Upper lobe of right lung (tissue), 1 donor: ENCODE results near the gene ANKS1A. TPM values are rescaled to one million over a fixed set of nuclear protein-coding genes. Genes with fewer than 3 reads are reported as not detected.

Experiments
- ATAC-seq: fragments of 200-7000 bp; cut with Tn5 transposase; one replicate; pipeline ENCODE4 v1.9.1; 2020; ENCODE audit warnings: mild to moderate bottlenecking, moderate library complexity
- DNase-seq: peaks from one replicate; pipeline ENCODE4 v3.0.0-alpha.2; 2020
- H3K27ac ChIP-seq: fragments of 200-600 bp; one replicate; pipeline ENCODE4 v1.8.0; 2022
- H3K27me3 ChIP-seq: fragments of 200-600 bp; one replicate; pipeline ENCODE4 v1.8.0; 2022; ENCODE audit warnings: mild to moderate bottlenecking
- H3K36me3 ChIP-seq: fragments of 200-600 bp; one replicate; pipeline ENCODE4 v1.8.0; 2022
- H3K4me1 ChIP-seq: fragments of 200-600 bp; one replicate; pipeline ENCODE4 v1.8.0; 2022
- H3K4me3 ChIP-seq: fragments of 200-600 bp; one replicate; pipeline ENCODE4 v1.8.0; 2022; ENCODE audit warnings: mild to moderate bottlenecking
- H3K9me3 ChIP-seq: fragments of 200-600 bp; one replicate; pipeline ENCODE4 v1.8.0; 2022
- intact Hi-C: fragments of 100-400 bp; cut with DNase I; formaldehyde crosslinking; loops from one replicate; pipeline ENCODE4 v1.11.0; 2022
- total RNA-seq: library from RNA; stranded (reverse); fragmentation: NEBNext Ultra II Directional; extraction: Animal tissue kit (Norgen Biotek cat#: 25700); gene quantifications from one replicate; pipeline ENCODE4 v1.2.1, GENCODE V29; 2021
- TF ChIP-seq, protein P1 (sequence below): fragments of 200-600 bp; IDR thresholded peaks from one replicate; pipeline ENCODE4 v1.8.0; 2022; ENCODE audit warnings: antibody characterized with exemption
- donor health status: DM: no; HTN: yes; CAD: no; lungs with severe emphysema.

Gene ANKS1A
- total RNA-seq, 1 donor from 2014 or later: 59.0 TPM

DNA sequence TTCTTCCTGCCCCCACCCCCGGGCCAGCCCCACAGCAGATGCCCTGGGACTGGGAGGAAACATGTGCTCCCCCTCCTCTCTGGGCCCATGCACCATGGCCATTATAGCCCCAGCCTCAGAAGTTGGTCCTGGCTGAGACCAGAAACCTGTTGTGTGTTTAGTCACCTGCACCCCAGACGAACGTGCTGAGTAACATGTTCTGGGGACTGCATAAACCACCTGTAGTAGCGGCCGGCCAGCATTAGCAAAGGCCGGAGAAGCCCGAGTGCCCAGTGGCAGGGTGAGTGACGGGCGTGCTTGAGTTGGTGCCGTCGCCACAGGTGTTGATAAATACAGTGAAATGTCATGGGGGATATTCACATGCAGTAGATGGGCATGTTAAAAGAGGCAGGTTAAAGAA lies 178.2 kb downstream of the ANKS1A start:
- intact Hi-C loops: no loop called here
- peaks cover 7% of the 10 kb centered on the region for H3K4me1 ChIP-seq
- H3K27me3 ChIP-seq: no peaks in the 10 kb centered on the region
- H3K27ac ChIP-seq: no peak overlapping the region
- H3K4me3 ChIP-seq: no peak overlapping the region
- TF ChIP-seq, protein P1, sequence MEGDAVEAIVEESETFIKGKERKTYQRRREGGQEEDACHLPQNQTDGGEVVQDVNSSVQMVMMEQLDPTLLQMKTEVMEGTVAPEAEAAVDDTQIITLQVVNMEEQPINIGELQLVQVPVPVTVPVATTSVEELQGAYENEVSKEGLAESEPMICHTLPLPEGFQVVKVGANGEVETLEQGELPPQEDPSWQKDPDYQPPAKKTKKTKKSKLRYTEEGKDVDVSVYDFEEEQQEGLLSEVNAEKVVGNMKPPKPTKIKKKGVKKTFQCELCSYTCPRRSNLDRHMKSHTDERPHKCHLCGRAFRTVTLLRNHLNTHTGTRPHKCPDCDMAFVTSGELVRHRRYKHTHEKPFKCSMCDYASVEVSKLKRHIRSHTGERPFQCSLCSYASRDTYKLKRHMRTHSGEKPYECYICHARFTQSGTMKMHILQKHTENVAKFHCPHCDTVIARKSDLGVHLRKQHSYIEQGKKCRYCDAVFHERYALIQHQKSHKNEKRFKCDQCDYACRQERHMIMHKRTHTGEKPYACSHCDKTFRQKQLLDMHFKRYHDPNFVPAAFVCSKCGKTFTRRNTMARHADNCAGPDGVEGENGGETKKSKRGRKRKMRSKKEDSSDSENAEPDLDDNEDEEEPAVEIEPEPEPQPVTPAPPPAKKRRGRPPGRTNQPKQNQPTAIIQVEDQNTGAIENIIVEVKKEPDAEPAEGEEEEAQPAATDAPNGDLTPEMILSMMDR: no peak
- ATAC-seq (no peak), DNase-seq (no peak)
- peaks cover 71% of the 10 kb centered on the region for H3K36me3 ChIP-seq
- H3K9me3 ChIP-seq: no peaks in the 10 kb centered on the region

- Histone ChIP-seq H3K9me3 (no peaks in the 10 kb centered on the region), H3K27me3 (no peaks in the 10 kb centered on the region), H3K4me3 (no peak overlapping the region), H3K4me1 (peaks cover 7% of the 10 kb centered on the region), H3K27ac (no peak overlapping the region), H3K36me3 (peaks cover 70% of the 10 kb centered on the region)
- ATAC-seq (no peak), DNase-seq (no peak)
- intact Hi-C loops: no loop called here
- TF ChIP-seq, protein P1: no peak
Observed at GRCh38 chr6:35068206-35068605, 179.2 kb downstream of the ANKS1A start.

- peaks cover 70% of the 10 kb centered on the region for H3K36me3 ChIP-seq
- TF ChIP-seq, protein P1: no peak
- no peaks in the 10 kb centered on the region for H3K9me3 ChIP-seq
- H3K27ac ChIP-seq: no peak overlapping the region
- ATAC-seq: no peak
- intact Hi-C loops: no loop called here
- no peak overlapping the region for H3K4me3 ChIP-seq
- H3K4me1 ChIP-seq: peaks cover 5% of the 10 kb centered on the region
- DNase-seq: no peak
- H3K27me3 ChIP-seq: no peaks in the 10 kb centered on the region
Observed at GRCh38 chr6:35068644-35069043, 179.6 kb downstream of the ANKS1A start.

GRCh38 chr6:35069262-35069661 lies 180.2 kb downstream of the ANKS1A start:
- H3K4me3 ChIP-seq: no peak overlapping the region
- H3K9me3 ChIP-seq: no peaks in the 10 kb centered on the region
- peaks cover 71% of the 10 kb centered on the region for H3K36me3 ChIP-seq
- ATAC-seq (no peak), DNase-seq (no peak)
- no peaks in the 10 kb centered on the region for H3K27me3 ChIP-seq
- TF ChIP-seq, protein P1: no peak
- H3K4me1 ChIP-seq: no peaks in the 10 kb centered on the region
- no peak overlapping the region for H3K27ac ChIP-seq
- intact Hi-C loops: no loop called here

GRCh38 chr6:35070111-35070510 lies 181.1 kb downstream of the ANKS1A start:
- Histone ChIP-seq H3K4me3 (no peak overlapping the region), H3K9me3 (no peaks in the 10 kb centered on the region), H3K36me3 (peaks cover 71% of the 10 kb centered on the region), H3K4me1 (no peaks in the 10 kb centered on the region), H3K27me3 (no peaks in the 10 kb centered on the region), H3K27ac (no peak overlapping the region)
- DNase-seq (no peak), ATAC-seq (no peak)
- intact Hi-C loops: no loop called here
- TF ChIP-seq, protein P1: no peak

DNA sequence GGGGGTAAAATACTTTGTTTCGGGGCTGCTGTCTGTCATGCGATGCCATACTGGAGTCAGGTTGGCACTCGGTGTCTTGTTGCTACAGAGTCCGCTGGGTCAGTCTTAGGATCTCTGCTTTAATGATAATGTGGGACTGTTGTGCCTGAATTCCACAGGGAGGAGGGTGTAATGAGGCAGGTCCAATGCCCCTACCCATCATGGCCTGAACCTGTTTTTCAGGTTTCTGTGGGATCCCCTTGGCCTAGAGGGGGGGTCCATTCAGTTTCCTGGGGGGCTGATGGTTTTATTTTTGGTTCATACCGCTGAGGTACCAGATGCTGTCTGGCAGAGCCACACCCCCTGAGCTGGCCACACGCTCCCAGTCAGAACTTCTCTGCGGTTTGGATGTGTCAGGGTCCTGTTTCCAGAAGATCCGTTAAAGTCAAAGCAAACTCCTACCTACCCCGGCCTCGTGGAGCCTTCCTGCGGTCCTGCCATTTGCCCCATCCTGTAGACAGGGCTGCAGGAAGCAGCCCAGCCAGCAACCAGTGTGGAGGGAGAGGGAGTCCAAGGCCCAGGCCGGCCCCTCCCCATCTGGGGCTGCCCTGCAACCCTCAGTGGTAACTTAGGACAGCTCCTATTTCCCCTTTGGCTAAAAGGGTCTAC lies 182.4 kb downstream of the ANKS1A start:
- DNase-seq (no peak), ATAC-seq (no peak)
- Histone ChIP-seq H3K27ac (no peak overlapping the region), H3K4me3 (no peak overlapping the region), H3K4me1 (no peaks in the 10 kb centered on the region), H3K36me3 (peaks cover 66% of the 10 kb centered on the region), H3K27me3 (no peaks in the 10 kb centered on the region), H3K9me3 (no peaks in the 10 kb centered on the region)
- intact Hi-C loops: no loop called here
- TF ChIP-seq, protein P1: no peak
